NCI-H187 (cell line): Measurements from ENCODE around the gene ARG2.

Experiments used
- DNase-seq, 2 experiments: peaks; one replicate each; lab custom pipeline; 2025; lab: John Stamatoyannopoulos, UW

ARG2 gene

DNA sequence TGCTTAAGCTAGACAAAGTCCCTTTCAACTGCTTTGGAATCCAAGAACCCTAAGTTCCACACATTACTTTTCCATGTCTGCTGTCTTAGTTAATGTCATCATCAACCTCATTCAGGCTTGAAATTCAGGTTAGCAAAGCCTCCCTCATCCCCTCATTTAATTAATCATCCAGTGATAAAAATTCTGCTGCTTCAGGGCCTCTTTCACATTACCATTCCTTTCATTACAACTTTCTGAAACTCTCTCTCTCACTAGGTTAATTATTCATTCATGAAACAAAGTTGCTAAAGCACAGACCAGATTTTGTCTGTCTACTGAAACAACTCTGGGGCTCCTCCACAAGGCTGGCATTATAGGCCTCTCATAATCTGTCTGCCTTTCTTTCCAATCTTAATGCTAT, 64.1 kb downstream of the ARG2 start:
- no peak for DNase-seq

DNA sequence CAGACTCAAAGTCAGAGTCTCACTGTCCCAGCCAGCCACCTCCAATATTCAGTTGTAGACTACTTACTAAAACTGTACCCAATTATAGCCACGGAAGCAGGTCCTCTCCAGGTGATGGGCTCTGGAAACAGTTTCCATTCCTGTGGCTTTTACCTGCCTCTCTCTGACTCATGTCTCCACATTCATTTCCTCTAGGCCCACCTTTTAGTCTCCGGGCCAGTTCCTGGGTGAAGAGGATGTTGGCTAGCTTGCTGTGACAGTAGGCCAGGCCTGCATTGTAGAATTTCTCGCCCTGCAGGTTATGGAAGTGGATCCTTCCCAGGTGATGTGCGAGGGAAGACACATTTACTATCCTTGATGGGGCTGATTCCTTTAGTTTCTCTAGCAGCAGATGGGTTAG, 70.3 kb downstream of the ARG2 start:
- DNase-seq, result no peak

DNA sequence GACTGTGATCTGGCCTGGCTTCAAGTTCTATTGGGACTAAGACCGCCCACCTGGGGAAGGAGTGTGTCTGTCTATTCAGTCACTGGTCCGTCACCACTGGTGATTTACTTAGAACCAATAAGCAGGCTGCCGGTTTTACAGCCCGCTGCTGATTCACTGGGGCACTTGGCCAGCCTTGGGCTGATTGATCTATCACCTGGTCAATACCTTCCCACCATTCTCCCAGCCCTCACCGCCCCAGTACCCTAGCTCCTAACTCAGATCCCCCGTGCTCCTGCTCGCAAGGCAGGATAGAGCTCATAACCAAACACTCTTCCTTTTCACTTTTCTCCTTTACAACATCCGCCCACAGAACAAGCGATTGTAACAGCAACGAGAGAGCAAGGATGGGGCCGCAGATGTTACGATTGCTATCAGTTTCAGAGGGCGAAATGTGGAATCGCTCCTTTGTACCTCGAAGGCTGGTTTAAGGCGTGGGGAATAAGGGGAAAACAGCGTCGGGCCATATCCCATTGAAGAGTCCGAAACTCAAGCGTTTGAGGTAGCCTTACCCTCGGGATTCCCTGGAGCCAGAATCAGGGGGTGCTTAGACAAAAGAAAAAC, 75.2 kb downstream of the ARG2 start:
- DNase-seq, result peak; percentile 14 to 73

DNA sequence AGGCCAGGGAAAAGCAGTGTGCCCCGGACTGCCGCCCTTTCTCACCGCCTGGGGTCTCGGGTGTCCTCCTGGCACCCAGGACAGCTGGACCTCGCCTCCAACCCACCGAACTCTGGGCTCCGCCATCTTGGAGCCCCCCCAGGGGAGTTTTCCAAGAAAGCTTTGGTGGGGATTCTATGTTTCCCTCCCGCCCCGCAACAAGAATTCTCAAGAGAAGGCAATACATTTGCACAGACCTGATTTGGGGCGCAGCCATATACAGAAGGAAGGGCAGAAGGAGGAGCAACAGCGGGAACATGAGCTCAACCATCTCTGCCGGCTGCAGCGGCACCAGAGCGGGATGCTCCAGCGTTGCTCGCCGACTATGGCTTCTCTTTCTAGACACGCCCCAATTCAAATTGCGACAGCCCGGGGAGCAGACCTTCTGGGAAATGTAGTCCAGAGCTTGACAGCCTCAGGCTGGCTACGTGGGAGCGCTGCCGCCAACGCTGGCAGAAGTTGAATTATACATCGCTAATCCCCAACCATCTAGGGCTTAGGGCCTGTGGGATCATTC, 75.8 kb downstream of the ARG2 start, which contains the start of gene RDH11:
TSS of gene RDH11 (minus strand) at position 371 of the 556 bp plus-strand sequence. CDS start at position 310, 61 bp downstream.
- DNase-seq, result peak; percentile 78 to 89

DNA sequence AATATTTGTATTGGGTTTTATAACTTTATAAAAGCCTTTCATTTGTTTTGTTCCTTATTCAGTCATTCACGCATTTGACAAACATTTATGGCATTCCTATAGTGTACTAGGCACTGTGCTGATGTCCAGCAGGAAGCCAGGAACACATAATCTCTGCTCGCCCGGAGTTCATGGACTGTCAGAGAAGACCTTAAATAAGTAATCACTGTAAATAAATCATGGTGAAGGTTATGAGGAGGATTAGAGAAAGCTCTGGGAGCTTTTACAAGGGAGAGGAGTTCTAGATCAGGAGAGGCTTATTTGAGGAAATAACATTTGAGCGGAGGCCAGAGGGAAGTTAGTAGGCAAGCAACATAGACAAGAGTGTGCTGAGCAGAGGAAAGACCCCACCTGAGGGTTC, 77.3 kb downstream of the ARG2 start:
- DNase-seq, result no peak

DNA sequence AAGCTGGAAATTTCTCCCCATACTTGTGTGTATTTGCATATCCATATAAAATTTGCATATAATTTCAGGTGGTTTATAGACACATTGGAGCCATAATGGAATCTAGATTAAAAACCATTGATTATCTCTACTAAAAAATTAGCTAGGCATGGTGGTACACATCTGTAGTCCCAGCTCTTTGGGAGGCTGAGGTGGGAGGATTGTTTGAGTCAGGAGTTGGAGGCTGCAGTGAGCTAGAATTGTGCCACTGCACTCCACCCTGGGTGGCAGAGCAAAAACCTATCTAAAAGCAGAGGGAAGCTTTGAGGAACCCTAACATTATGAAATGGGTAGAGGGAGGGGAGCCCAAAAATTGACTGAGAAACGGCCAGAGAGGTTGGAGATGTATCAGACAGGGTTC, 78.5 kb downstream of the ARG2 start:
- no peak for DNase-seq
